22Rv1 (cell line): ENCODE measurements around the gene LCN1.

ENCODE experiments used
- ZFX ChIP-seq: fragments of 450-650 bp; IDR thresholded peaks from 2 replicates; pipeline ENCODE4 v1.6.1; 2017; ENCODE audit warnings: antibody characterized with exemption, borderline replicate concordance
- TF ChIP-seq, protein P1 (sequence below): fragments of 450-650 bp; IDR thresholded peaks from 2 replicates; pipeline ENCODE4 v1.5.1; 2017; ENCODE audit warnings: mild to moderate bottlenecking

DNA sequence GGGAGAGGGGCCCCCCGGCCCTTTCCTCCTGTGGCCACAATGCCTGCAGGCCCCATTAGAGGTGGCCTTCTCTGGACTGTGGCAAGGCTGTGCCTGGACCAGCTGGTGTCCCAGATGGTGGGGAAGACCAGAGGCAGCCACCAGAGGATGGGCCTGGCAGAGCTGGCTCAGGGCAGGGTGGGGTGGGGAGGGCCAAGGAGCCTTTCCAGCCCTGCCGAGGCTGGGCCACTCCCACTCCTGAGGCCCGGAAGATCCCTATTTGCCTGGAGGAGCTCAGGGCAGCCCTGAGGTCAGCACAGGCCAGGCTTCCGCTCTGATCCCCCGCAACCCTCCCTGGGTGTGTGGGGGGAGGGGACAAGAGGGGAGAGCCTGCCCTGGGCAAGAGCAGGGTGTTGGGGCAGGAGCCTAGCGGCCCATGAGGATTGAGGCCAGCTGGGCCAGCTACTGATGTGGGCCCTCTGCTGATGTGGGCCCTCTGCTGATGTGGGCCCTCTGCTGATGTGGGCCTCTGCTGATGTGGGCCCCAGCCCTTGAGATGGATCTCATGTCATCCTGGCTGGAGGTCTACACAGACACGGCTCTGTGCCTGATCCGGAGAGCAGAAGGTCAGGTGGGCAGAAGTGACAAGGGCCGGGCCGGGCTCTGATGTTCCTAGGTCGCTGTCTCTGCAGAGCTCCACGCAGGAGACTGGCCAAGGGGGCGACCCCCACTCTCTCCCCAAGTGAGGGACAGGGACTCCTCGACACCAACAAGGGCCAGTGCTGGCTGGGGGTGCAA lies 14.7 kb upstream of the LCN1 start:
- TF ChIP-seq, protein P1, sequence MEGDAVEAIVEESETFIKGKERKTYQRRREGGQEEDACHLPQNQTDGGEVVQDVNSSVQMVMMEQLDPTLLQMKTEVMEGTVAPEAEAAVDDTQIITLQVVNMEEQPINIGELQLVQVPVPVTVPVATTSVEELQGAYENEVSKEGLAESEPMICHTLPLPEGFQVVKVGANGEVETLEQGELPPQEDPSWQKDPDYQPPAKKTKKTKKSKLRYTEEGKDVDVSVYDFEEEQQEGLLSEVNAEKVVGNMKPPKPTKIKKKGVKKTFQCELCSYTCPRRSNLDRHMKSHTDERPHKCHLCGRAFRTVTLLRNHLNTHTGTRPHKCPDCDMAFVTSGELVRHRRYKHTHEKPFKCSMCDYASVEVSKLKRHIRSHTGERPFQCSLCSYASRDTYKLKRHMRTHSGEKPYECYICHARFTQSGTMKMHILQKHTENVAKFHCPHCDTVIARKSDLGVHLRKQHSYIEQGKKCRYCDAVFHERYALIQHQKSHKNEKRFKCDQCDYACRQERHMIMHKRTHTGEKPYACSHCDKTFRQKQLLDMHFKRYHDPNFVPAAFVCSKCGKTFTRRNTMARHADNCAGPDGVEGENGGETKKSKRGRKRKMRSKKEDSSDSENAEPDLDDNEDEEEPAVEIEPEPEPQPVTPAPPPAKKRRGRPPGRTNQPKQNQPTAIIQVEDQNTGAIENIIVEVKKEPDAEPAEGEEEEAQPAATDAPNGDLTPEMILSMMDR, result no peak
- no peak for TF ChIP-seq ZFX
